ENCODE results near the gene DPEP3.

DPEP3 gene

GRCh38 chr16:67957622-67958021, 22.7 kb downstream of the DPEP3 start:
- no peak for ATAC-seq

More at GRCh38 chr16:67957622-67958021, 22.7 kb downstream of the DPEP3 start:
- no peak for TF ChIP-seq ZFP30 (CRISPR knock-in tag; IDR thresholded peaks at IDR 0.05)
- no peak for TF ChIP-seq ZNF8 (CRISPR knock-in tag; IDR thresholded peaks at IDR 0.05)
- no peak for TF ChIP-seq CREB5 (CRISPR knock-in tag; IDR thresholded peaks at IDR 0.05; ENCODE audit: low read depth)
- TF ChIP-seq TOX (CRISPR knock-in tag; IDR thresholded peaks at IDR 0.05; ENCODE audit: borderline replicate concordance) = no peak
- no peak for TF ChIP-seq CSRNP3 (CRISPR knock-in tag; IDR thresholded peaks at IDR 0.05)
- no peak for TF ChIP-seq POU6F1 (CRISPR knock-in tag; IDR thresholded peaks at IDR 0.05; ENCODE audit: borderline replicate concordance, low read depth)
- no peak for TF ChIP-seq ARNTL (CRISPR knock-in tag; IDR thresholded peaks at IDR 0.05; ENCODE audit: borderline replicate concordance, low read depth)
- TF ChIP-seq SNAI2 (CRISPR knock-in tag; IDR thresholded peaks at IDR 0.05) = no peak
- TF ChIP-seq PATZ1 (CRISPR knock-in tag; IDR thresholded peaks at IDR 0.05; ENCODE audit: borderline replicate concordance) = no peak
- no peak for TF ChIP-seq ZFP3 (CRISPR knock-in tag; IDR thresholded peaks at IDR 0.05)
- no peak for TF ChIP-seq CSDC2 (CRISPR knock-in tag; IDR thresholded peaks at IDR 0.05)
- TF ChIP-seq GLIS3 (CRISPR knock-in tag; IDR thresholded peaks at IDR 0.05) = no peak
- no peak for TF ChIP-seq TSHZ2 (CRISPR knock-in tag; IDR thresholded peaks at IDR 0.05)
- no peak for TF ChIP-seq ZNF70 (CRISPR knock-in tag; IDR thresholded peaks at IDR 0.05)
- no peak for TF ChIP-seq PPARA (CRISPR knock-in tag; IDR thresholded peaks at IDR 0.05; ENCODE audit: borderline replicate concordance)
- no peak for TF ChIP-seq ESRRG (CRISPR knock-in tag; IDR thresholded peaks at IDR 0.05)
- no peak for TF ChIP-seq ISL1 (CRISPR knock-in tag; IDR thresholded peaks at IDR 0.05)
- no peak for TF ChIP-seq RARB (CRISPR knock-in tag; IDR thresholded peaks at IDR 0.05)
- TF ChIP-seq ZNF565 (CRISPR knock-in tag; conservative IDR thresholded peaks at IDR 0.05; ENCODE audit: low read depth) = no peak
